Osteocyte (in vitro differentiated cells): ENCODE measurements around the gene XYLT1. TPM values are rescaled to one million over a fixed set of nuclear protein-coding genes. Genes with fewer than 3 reads are reported as not detected.
A peak's percentile ranks its signal among the peaks of the same experiment; 100 is the strongest.

Experiments
- DNase-seq: peaks from one replicate; pipeline ENCODE4 v3.0.0; 2021; ENCODE audit warnings: mixed read lengths; ENCODE audit not compliant: unreplicated experiment; ENCODE audit errors: extremely low spot score
- H3K27ac Mint-ChIP-seq: one replicate; pipeline ENCODE4 v1.8.0; 2021; ENCODE audit warnings: mild to moderate bottlenecking, mixed read lengths; ENCODE audit not compliant: unreplicated experiment
- H3K27me3 Mint-ChIP-seq: one replicate; pipeline ENCODE4 v1.8.0; 2021; ENCODE audit warnings: mixed read lengths; ENCODE audit not compliant: unreplicated experiment
- H3K36me3 Mint-ChIP-seq: one replicate; pipeline ENCODE4 v1.8.0; 2021; ENCODE audit warnings: mixed read lengths; ENCODE audit not compliant: unreplicated experiment
- H3K4me1 Mint-ChIP-seq: one replicate; pipeline ENCODE4 v1.8.0; 2021; ENCODE audit warnings: mixed read lengths; ENCODE audit not compliant: unreplicated experiment
- H3K4me3 Mint-ChIP-seq: one replicate; pipeline ENCODE4 v1.8.0; 2021; ENCODE audit warnings: mild to moderate bottlenecking, moderate library complexity, mixed read lengths; ENCODE audit not compliant: unreplicated experiment
- H3K9me3 Mint-ChIP-seq: one replicate; pipeline ENCODE4 v1.8.0; 2021; ENCODE audit warnings: mixed read lengths; ENCODE audit not compliant: unreplicated experiment
- total RNA-seq: library from RNA; stranded (reverse); gene quantifications from 2 replicates; pipeline ENCODE4 v1.2.1, GENCODE V29; 2021
- TF ChIP-seq, protein P1 (sequence below): fragments of 200-600 bp; sonication (generic); IDR thresholded peaks from 2 replicates; pipeline ENCODE4 v1.5.0; 2021; ENCODE audit warnings: antibody characterized with exemption, mild to moderate bottlenecking, moderate library complexity

Gene XYLT1
- total RNA-seq, 1 donor from 2014 or later, result 11.1 TPM

DNA sequence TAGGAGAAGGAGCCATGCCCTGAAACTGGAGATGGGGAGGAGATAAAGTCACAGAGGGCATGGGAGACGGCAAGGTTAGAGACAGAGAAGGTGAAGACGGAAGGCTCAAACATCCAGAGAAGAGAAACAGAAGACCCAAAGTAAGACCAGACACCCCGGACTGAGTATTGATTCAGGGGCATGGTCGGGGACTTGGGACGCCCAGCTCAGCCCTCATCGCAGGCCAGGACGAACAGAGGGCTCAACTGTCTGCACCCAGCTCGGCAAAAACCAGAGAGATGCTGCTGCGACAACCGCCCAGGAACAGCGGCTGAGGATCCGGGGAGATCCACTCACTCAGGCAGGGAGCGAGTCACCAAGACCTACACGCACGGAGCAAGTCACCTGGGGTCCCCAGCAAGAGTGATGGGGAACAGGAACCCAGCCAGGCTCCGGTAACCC, 999 bp downstream of the XYLT1 start:
- H3K27ac Mint-ChIP-seq, result peak overlapping the region; percentile 51
- TF ChIP-seq, protein P1, sequence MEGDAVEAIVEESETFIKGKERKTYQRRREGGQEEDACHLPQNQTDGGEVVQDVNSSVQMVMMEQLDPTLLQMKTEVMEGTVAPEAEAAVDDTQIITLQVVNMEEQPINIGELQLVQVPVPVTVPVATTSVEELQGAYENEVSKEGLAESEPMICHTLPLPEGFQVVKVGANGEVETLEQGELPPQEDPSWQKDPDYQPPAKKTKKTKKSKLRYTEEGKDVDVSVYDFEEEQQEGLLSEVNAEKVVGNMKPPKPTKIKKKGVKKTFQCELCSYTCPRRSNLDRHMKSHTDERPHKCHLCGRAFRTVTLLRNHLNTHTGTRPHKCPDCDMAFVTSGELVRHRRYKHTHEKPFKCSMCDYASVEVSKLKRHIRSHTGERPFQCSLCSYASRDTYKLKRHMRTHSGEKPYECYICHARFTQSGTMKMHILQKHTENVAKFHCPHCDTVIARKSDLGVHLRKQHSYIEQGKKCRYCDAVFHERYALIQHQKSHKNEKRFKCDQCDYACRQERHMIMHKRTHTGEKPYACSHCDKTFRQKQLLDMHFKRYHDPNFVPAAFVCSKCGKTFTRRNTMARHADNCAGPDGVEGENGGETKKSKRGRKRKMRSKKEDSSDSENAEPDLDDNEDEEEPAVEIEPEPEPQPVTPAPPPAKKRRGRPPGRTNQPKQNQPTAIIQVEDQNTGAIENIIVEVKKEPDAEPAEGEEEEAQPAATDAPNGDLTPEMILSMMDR, result no peak
- H3K36me3 Mint-ChIP-seq, result no peaks in the 10 kb centered on the region
- H3K4me3 Mint-ChIP-seq, result peak overlapping the region; percentile 73
- DNase-seq, result no peak
- peaks cover 39% of the 10 kb centered on the region for H3K27me3 Mint-ChIP-seq
- H3K9me3 Mint-ChIP-seq, result no peaks in the 10 kb centered on the region
- peaks cover 38% of the 10 kb centered on the region for H3K4me1 Mint-ChIP-seq

- H3K4me3 Mint-ChIP-seq, result peak overlapping the region; percentile 73
- H3K9me3 Mint-ChIP-seq, result no peaks in the 10 kb centered on the region
- H3K36me3 Mint-ChIP-seq, result no peaks in the 10 kb centered on the region
- H3K27me3 Mint-ChIP-seq, result peaks cover 34% of the 10 kb centered on the region
- TF ChIP-seq, protein P1, result no peak
- H3K4me1 Mint-ChIP-seq, result peaks cover 38% of the 10 kb centered on the region
- no peak for DNase-seq
- peak overlapping the region; percentile 51 for H3K27ac Mint-ChIP-seq
Observed at GRCh38 chr16:17469011-17469740, 1.6 kb downstream of the XYLT1 start.

DNA sequence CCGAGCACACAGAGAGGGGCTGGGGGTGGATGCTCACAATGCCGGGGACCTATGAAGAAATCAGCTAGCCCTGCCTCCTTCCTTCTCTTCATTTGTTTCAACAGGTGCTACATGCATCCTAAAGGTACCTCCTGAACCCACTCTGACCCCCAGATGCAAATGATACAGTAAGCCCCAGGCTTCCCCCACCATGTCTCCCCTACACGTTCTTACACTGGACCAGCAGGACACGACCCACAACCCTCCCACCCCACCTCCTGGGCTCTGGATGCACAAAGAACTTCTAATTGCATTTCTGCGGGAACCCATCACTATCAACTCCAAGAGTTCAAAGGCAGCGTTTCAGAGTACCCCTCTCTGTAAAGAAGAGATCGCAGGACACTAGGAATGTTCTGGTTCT, 2.1 kb downstream of the XYLT1 start:
- Mint-ChIP-seq H3K27ac (peak overlapping the region; percentile 11), H3K4me3 (peak overlapping the region; percentile 73), H3K9me3 (no peaks in the 10 kb centered on the region), H3K36me3 (no peaks in the 10 kb centered on the region), H3K4me1 (peaks cover 38% of the 10 kb centered on the region), H3K27me3 (peaks cover 29% of the 10 kb centered on the region)
- TF ChIP-seq, protein P1, result no peak
- DNase-seq, result no peak

GRCh38 chr16:17467923-17468540, 2.7 kb downstream of the XYLT1 start:
- no peak overlapping the region for H3K27ac Mint-ChIP-seq
- TF ChIP-seq, protein P1, result peak; percentile 72
- H3K9me3 Mint-ChIP-seq, result no peaks in the 10 kb centered on the region
- H3K36me3 Mint-ChIP-seq, result no peaks in the 10 kb centered on the region
- peaks cover 38% of the 10 kb centered on the region for H3K4me1 Mint-ChIP-seq
- H3K27me3 Mint-ChIP-seq, result peaks cover 27% of the 10 kb centered on the region
- no peak for DNase-seq
- peak overlapping the region; percentile 73 for H3K4me3 Mint-ChIP-seq

GRCh38 chr16:17466876-17467275, 3.9 kb downstream of the XYLT1 start:
- DNase-seq, result no peak
- H3K9me3 Mint-ChIP-seq, result no peaks in the 10 kb centered on the region
- no peak overlapping the region for H3K4me3 Mint-ChIP-seq
- H3K4me1 Mint-ChIP-seq, result peaks cover 38% of the 10 kb centered on the region
- H3K27me3 Mint-ChIP-seq, result peaks cover 27% of the 10 kb centered on the region
- no peaks in the 10 kb centered on the region for H3K36me3 Mint-ChIP-seq
- TF ChIP-seq, protein P1, result no peak
- no peak overlapping the region for H3K27ac Mint-ChIP-seq
